GM11168 (cell line): ENCODE data around the gene INAFM2.

Experiments
- in situ Hi-C: fragments of 300-500 bp; cut with MboI; formaldehyde crosslinking; loops from one replicate; pipeline ENCODE4 v1.12.0; 2022; ENCODE audit warnings: low sequenced_read_pairs; ENCODE audit not compliant: unreplicated experiment

The INAFM2 gene

DNA sequence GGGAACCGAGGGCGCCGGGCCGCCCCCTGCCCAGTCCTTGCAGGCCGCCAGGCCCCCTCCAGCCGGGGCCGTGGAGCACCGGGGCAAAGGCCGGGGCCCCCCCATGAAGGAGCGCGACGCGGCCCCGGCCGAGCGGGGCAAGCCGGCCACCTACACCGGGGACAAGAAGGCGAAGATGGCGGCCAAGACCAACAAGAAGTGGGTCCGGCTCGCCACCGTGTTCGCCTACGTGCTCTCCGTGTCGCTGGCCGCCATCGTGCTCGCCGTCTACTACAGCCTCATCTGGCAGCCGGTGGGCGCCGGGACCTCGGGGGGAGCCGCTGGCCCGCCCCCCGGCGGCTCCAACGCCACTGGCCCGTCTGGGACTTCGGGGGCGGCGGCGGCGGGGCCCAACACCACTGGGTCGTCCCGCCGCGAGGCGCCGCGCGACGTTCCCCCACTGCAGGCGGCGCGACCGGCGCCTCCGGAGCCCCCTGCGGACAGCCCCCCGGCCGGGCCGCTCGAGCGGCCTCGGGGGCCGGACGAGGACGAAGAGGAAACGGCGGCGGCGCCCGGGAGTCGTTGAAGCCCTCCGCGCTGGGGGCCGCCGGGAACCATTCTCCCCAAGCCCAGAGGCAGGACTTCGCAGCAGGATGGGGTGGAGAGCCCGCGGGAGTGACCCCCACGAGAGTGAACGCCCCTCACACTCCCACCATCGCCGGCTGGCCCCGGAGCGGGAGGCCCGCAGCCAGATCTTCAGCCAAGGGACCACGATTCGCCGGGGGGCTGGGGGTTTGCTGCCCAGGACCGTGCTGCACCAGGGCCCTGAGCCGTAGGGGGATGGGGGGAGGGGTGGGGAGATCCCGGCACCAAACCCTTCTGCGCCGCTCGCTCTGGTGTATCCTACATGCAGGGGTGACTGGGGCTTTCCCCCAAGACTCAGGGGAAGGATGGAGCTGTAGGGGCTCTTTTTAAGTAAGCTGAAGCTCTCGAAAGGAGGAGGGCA, 753 bp downstream of the INAFM2 start:
- in situ Hi-C loops = loop anchor here (5.0 kb wide), 1 partner anchor 37 kb away; no protein-coding TSS in a partner anchor

DNA sequence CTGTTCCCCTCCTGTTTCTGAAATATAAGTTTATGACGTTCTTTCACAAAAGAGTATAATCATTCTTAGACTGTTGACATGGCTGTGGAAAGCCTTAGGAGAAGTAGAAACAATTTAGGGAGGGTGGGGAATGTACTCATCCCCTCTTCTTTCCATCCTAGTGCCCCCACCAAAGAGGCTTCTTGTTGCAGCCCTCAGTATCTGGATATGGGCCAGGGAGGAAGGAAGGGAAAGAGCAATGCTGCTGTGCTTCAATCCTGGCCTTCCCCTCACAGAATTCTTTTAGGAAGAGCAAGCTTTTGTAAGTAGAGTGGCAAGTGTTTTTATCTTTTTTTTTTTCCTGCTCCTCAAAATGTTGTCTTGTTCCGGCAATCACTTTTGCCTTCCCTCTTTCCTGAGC, 1.7 kb downstream of the INAFM2 start:
- in situ Hi-C loops = loop anchor here (25.0 kb wide), 1 partner anchor 437 kb away; the partner anchor contains the start of genes C15orf62, GCHFR and RMDN3

DNA sequence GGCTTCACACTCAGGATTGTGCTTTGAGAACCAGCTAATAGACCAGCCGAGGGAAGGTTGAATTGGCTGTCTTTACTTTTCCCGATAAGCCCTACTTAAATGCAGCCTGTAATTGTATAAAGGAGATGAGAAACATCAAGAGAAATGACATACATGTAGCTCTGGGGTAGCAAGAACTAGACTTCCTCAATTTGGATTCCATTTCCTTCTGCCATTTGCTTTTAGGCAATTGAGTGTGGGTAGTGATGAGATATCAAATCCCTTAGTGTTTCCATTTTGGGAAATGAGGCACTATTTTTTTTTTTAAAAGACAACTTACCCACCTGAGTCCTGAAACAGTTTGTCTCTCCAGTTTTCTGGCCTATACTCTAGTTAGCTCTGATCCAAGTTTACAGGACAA, 2.2 kb downstream of the INAFM2 start:
- in situ Hi-C loops = loop anchor here (25.0 kb wide), 1 partner anchor 437 kb away; the partner anchor contains the start of genes C15orf62, GCHFR and RMDN3

DNA sequence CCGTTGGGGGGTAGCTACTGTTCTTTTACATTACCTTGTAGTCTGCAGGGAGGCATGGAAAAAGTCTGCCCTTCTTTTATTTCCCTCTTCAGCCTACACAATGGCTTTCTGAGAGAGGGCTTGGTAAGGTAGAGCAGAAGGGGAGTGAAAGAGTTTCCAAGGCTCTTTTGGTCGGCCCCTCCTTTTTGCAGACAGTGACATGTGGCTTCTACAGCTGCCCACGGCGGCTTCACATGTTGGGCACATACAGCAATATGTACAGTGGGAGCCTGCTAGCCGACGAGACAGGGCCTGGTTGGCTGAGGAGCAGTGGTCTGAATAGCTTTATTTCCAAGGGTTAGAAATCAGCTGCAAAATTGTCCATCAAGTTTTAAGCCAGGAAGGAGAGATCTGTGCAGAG, 4.0 kb downstream of the INAFM2 start:
- in situ Hi-C loops = loop anchor here (25.0 kb wide), 1 partner anchor 435 kb away; the partner anchor contains the start of genes C15orf62, GCHFR and RMDN3

DNA sequence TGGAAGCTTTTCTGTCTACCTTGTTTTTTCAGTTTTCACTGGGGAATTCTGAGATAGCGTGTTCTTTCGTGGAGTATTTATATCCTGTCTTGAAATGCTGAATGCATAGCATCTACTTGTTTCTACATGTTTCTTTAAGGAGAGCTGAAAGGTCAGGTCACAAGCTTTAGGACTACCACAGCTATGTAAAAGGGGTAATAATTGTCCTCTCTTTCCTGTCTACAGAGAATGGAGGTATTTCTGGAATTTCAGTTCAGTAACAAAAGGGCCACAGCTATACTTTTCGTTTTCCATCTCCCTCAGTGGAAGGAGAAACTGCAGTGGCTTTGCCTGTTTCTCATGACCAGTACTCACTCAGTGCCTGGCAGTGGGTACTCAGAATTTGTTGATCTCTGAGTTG, 4.7 kb downstream of the INAFM2 start:
- in situ Hi-C loops = loop anchor here (25.0 kb wide), 1 partner anchor 434 kb away; the partner anchor contains the start of genes C15orf62, GCHFR and RMDN3

DNA sequence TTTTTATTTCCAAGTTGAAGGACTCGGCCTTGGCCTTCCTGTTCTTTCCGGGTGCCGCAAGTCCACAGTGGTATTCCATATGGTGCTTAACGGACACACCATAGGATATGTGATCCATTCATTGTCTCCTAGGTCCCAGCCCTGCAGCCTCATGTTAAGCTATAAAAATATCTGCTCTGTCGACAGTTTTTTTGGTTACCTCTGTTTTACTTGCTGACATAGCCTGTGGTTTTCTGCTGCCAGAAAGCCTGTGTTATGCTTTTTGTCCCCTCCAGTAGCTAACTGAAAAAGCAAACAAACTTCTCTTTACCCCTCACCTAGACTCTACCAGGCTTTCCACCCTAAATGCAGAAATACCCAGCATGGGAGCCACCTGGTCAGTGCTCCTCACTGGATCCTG, 5.3 kb downstream of the INAFM2 start:
- in situ Hi-C loops = loop anchor here (25.0 kb wide), 1 partner anchor 434 kb away; the partner anchor contains the start of genes C15orf62, GCHFR and RMDN3

DNA sequence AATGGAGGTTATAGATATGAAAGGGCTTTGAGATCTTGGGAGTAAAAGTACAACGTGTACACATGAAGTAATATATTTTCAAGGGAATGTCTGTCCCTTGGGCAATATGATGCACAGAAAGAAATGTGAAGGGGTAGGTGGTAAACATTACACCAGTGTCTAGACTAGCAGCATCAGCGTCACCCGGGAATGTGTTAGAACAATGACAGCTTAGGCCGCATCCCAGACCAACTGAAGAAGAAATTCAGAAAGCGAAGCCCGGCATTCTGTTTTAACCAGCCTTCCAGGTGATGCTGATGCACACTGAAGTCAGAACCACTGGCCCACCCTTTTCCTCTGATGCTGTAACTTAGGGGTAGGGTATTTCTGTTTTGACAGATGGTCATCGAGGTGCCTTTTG, 6.3 kb downstream of the INAFM2 start:
- in situ Hi-C loops = loop anchor here (25.0 kb wide), 1 partner anchor 432 kb away; the partner anchor contains the start of genes C15orf62, GCHFR and RMDN3

DNA sequence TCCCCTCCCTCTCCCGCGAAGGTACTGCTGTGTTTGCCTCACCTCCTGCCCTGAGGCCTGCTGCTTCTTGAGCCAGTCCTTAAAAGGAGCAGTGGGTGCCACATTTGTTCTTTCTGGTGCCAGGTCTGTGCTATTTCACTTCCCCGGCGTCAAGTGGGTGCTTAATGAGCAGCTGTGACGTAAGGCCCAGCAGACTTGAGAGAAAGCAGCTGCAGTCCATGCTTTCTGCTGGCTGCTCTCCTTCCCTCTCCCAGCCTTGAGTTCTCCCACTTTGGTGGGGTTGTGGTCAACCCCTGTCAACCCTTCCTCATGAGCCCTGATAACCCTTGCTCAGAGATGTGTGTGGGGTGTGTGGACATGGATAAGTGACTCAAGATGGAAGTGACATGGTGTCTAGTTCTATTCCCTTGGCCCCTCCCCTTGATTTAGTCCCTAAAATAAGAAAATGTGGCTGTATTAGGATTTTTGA, 6.9 kb downstream of the INAFM2 start:
- in situ Hi-C loops = loop anchor here (25.0 kb wide), 1 partner anchor 432 kb away; the partner anchor contains the start of genes C15orf62, GCHFR and RMDN3

DNA sequence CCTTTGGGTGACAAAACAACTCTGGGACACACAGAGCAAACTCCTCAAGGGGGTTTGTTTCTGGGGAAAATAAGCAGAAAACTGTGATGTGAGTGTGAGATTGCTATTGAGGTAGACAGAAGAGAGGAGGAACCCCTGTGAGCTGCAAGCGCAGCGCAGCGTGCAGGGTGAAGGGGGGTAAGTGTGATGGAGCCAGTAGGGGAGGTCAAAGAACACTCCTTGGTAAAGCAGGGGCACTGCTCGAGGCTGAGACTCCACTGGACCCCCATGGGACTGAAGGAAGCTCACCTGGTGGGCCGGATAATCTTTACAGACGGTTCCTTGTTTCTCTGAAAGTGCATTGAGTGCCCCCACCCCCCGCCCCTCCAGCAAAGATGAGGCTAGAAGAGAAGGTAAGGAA, 7.5 kb downstream of the INAFM2 start:
- in situ Hi-C loops = loop anchor here (25.0 kb wide), 1 partner anchor 431 kb away; the partner anchor contains the start of genes C15orf62, GCHFR and RMDN3

DNA sequence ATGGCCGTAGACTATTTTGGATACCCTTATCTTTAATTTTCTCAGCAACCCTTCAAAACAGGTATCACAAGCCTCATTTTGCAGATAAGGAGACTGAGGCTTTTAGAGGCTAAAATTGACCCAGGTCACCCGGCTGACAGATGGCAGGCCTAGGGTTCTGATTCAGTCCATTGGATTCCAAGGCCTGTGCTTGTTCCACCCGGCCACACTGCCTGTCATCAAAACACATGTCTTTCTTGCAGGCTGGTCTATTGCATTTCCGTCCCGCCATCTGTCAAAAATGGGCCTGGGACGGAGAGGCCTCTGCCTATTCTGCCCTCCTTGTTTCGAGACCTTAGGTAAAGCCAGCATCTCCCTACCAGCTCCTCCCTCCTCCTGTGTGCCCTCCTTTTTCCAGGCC, 8.1 kb downstream of the INAFM2 start:
- in situ Hi-C loops = loop anchor here (25.0 kb wide), 1 partner anchor 431 kb away; the partner anchor contains the start of genes C15orf62, GCHFR and RMDN3

DNA sequence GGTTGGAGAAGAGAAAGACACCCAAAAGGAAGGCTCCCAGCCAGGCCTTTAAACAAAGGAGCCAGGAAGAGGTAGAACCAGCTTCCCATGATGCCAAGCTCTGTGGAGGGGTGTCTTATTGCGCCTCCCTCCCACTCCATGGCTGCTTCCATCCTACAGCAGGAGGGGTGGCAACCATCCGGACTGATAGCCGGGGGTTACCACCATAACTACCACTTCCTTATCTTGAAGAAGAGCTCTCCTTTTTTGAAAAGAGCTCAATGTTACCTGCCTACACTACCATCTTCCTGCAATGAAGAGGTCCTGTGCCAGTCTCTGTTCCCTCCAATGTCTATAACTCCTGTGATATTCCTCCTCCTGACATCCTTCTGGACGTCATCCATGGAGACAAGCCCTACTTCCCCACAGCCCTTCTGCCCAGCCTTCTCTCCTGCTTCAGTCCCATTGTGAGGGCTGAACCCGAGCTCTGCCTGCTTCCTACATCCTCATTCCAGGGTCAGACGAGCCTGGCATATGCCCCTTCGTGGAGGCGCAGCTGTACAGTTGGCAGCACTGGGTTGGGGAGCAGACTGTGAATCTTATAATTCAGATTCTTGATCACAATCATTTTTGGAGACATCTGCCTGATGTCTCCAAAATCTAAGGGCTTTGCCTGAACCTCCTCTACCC, 8.8 kb downstream of the INAFM2 start:
- in situ Hi-C loops = loop anchor here (25.0 kb wide), 1 partner anchor 430 kb away; the partner anchor contains the start of genes C15orf62, GCHFR and RMDN3

DNA sequence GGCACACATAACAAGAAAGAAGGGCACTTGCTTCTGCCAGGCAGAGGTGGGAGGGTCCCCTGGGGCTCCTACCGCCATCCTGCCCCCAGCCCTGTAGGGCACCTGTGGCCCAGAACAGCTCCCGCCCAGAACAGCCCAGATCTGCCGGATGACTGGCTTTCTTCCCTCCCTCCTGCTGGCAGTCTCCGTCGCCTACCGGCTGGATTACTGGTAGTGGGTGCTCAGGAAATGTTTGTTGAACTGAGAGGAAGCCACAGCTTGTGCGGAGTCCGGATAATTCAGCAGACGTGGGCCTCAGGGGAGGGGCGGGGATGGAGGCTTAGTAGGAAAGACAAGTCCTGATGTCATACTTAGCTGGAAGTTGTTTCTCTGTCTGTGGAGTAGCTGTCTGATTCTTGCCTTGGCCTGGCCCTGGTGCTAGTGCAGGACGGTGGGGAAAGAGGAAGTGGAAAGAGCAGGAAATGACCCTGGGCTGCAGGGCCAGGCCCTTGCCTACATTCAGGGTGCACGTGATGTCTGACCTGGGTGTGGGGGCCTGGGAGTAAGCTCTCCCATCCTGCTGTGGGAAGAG, 10.5 kb downstream of the INAFM2 start:
- in situ Hi-C loops = loop anchor here (25.0 kb wide), 1 partner anchor 428 kb away; the partner anchor contains the start of genes C15orf62, GCHFR and RMDN3

DNA sequence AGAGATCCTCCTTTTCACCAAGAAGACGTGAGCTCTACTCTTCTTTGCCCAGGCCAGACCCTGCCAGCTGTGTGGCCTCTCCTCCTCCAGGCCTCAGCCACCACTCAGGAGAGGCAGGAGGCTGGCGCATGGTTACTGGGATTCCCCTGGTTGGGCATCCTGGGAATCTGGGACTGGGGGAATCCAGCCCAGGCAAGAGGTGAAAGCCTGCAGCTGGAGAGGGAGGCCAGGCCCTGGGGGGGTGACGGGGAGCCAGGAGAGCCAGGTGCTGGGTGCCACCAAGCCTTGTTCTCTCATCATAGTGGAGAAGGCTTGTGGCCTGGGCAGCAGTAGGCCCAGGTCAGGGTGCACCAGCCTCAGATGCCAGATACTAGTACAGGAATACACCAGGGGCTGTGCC, 11.0 kb downstream of the INAFM2 start:
- in situ Hi-C loops = loop anchor here (25.0 kb wide), 1 partner anchor 428 kb away; the partner anchor contains the start of genes C15orf62, GCHFR and RMDN3

DNA sequence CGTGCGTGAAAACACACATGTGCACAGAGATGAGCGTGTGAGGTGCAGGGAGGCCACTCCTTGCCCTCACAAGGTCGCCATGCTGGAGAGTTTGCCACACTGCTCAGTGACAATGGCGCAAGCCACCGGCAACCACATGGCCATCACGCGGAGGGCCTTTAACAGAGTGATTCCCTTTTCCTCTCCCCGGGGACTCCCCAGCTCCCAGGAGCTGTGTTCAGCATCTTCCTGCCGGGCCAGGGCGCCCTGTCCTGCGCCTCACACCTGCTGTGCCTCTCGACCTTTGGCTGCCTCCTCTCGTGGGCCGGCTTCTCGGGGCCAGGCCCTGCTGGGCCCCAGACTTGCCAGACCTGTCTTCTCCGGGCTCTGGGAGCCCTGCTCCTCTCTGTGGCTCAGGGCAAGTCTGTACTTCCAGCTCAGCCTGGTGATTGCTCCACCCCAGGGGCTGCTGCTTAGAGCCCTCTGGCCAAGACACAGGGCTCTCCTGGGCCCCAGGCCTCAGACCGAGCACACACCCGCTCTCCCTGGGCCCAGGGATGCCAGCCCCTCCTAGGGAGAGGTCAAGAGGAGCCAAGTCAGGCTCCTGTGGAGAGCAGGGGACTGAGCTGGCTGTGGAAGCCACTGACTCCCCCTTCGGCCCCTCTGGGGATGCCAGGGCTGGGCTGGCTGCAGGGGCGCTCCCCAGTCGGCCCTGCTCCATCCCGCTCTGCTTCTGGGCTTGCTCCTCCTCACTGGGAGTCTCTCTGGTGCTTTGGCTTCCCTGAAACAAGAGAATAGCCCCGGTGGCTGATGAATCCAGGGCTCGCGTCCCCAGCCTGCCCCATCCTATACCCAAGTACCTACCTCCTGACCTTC, 11.7 kb downstream of the INAFM2 start:
- in situ Hi-C loops = loop anchor here (25.0 kb wide), 1 partner anchor 427 kb away; the partner anchor contains the start of genes C15orf62, GCHFR and RMDN3

DNA sequence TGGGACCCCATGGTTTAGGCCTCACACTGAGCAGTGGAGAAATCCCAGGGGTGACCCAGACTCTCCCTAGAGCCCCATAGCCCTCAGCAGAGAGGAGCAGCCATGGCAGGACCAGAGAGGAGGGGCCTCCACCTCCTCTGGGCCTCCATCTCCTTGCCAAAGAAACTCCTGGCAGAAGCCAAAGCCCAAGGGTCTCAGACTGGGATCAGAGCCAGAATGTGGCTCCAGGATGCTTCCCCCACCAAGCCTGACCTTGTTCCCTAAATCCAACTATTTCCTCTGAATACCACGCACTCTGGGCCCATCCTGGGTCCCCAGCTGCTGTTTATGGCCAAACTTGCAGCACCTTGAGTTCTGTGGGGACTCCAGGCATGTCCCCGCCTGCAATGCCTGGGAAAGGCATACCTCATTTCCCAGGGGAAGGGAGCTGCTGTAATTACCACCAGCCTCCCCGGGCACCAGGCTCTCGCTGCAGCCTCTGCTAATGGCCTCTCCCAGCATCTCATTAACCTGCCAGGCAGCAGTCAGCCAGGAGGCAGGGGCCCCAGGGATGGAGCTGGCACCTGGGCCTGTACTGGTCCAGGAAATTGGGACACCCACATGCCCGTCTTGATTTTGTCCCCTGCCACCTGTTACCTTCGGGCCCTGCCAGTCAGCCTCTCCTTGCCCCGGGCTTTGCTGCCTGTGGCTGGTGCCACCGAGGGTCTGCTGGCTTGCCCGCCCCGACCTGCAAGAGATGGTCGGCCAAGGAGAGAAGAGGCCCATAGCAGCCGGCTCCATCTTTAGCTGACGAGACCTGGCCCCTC, 12.6 kb downstream of the INAFM2 start:
- in situ Hi-C loops = loop anchor here (25.0 kb wide), 1 partner anchor 426 kb away; the partner anchor contains the start of genes C15orf62, GCHFR and RMDN3

DNA sequence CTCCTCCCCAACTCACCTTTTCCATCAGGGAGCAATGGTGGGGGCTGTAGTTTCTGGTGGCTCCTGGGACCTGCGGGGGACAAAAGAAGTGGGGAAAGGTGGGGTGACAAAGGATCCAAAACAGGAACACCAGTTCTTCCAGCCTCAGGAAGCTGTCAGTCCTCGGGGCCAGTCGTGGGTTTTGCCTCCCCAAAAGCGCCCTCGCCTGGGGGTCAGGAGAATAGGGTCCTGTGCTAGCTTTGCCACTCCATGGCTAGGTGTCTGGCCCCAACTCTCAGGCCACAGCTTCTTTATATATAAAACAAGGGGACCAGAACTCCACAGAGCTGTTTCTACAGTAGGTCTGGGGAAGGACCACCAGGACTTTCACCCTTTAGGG, 13.2 kb downstream of the INAFM2 start:
- in situ Hi-C loops = loop anchor here (25.0 kb wide), 1 partner anchor 426 kb away; the partner anchor contains the start of genes C15orf62, GCHFR and RMDN3

DNA sequence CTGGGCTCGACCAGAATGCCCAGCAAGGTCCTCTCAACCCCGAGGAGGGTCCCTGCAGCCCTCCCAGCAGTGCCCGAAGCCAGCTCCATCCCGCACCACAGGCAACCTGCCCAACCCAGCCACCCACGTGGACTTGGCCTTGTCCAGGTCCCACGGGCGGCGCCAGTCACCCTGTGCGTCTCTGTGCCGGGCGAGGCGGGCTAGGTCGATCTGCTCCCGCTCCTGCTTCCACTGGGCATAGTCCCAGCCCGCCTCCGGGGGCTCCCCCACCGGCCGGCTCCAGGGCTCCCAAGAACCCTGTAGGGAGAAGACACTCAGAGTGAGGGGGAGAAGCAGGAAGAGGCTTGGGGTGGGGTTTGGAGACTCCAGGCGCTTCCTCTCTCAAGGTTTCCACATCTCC, 14.1 kb downstream of the INAFM2 start:
- in situ Hi-C loops = loop anchor here (25.0 kb wide), 1 partner anchor 425 kb away; the partner anchor contains the start of genes C15orf62, GCHFR and RMDN3
